ENCODE results near the gene FAR1.

Gene FAR1

GRCh38 chr11:13726456-13726855, 58.0 kb downstream of the FAR1 start:
- Histone ChIP-seq H3F3A (ENCODE audit: control insufficient read depth, insufficient read depth) (0 out of 2 replicates have a peak, but pooled peaks cover 3% of the 10 kb centered on the region), H3K79me2 (ENCODE audit: control insufficient read depth, low read length) (no peaks in the 10 kb centered on the region), H3K4me1 (ENCODE audit: control insufficient read depth, low read length) (no peaks in the 10 kb centered on the region), H4K20me1 (ENCODE audit: control insufficient read depth, insufficient read depth, low read depth, low read length) (no peaks in the 10 kb centered on the region), H3K4me3 (ENCODE audit: low read length) (no peak overlapping the region), H3K9me2 (replicated peaks; ENCODE audit: control insufficient read depth, low read length) (no peaks in the 10 kb centered on the region), H3K27ac (ENCODE audit: low read depth, low read length) (no peak overlapping the region), H3K4me2 (ENCODE audit: low read length) (no peak overlapping the region), H3K9me3 (ENCODE audit: control insufficient read depth, insufficient read depth, low read length) (no peaks in the 10 kb centered on the region), H3K36me3 (ENCODE audit: control insufficient read depth, low read length) (peaks cover 70% of the 10 kb centered on the region), H3K27me3 (ENCODE audit: control insufficient read depth, low read length) (no peaks in the 10 kb centered on the region)
- no peak for TF ChIP-seq CTCF (IDR thresholded peaks at IDR 0.05; ENCODE audit: low read depth, low read length, poor library complexity, severe bottlenecking)
- TF ChIP-seq EZH2phosphoT487 (IDR thresholded peaks at IDR 0.05; ENCODE audit: borderline replicate concordance, low read length): no peak

GRCh38 chr11:13728076-13728475, 59.6 kb downstream of the FAR1 start:
- no peak overlapping the region for H3K4me2 ChIP-seq (ENCODE audit: low read length)
- H3K4me1 ChIP-seq (ENCODE audit: control insufficient read depth, low read length): no peaks in the 10 kb centered on the region
- H4K20me1 ChIP-seq (ENCODE audit: control insufficient read depth, insufficient read depth, low read depth, low read length): no peaks in the 10 kb centered on the region
- no peak overlapping the region for H3K4me3 ChIP-seq (ENCODE audit: low read length)
- no peaks in the 10 kb centered on the region for H3K27me3 ChIP-seq (ENCODE audit: control insufficient read depth, low read length)
- no peak overlapping the region for H3K27ac ChIP-seq (ENCODE audit: low read depth, low read length)
- H3K36me3 ChIP-seq (ENCODE audit: control insufficient read depth, low read length): peaks cover 60% of the 10 kb centered on the region
- TF ChIP-seq CTCF (IDR thresholded peaks at IDR 0.05; ENCODE audit: low read depth, low read length, poor library complexity, severe bottlenecking): no peak
- no peak for TF ChIP-seq EZH2phosphoT487 (IDR thresholded peaks at IDR 0.05; ENCODE audit: borderline replicate concordance, low read length)
- H3K79me2 ChIP-seq (ENCODE audit: control insufficient read depth, low read length): no peaks in the 10 kb centered on the region
- no peaks in the 10 kb centered on the region for H3K9me3 ChIP-seq (ENCODE audit: control insufficient read depth, insufficient read depth, low read length)
- H3F3A ChIP-seq (ENCODE audit: control insufficient read depth, insufficient read depth): 0 out of 2 replicates have a peak, but pooled peaks cover 3% of the 10 kb centered on the region
- H3K9me2 ChIP-seq (replicated peaks; ENCODE audit: control insufficient read depth, low read length): no peaks in the 10 kb centered on the region

- Histone ChIP-seq H4K20me1 (ENCODE audit: control insufficient read depth, insufficient read depth, low read depth, low read length) (no peaks in the 10 kb centered on the region), H3K4me1 (ENCODE audit: control insufficient read depth, low read length) (no peaks in the 10 kb centered on the region), H3K4me3 (ENCODE audit: low read length) (no peak overlapping the region), H3K27me3 (ENCODE audit: control insufficient read depth, low read length) (no peaks in the 10 kb centered on the region; the same call in 1 of the 2 replicates), H3K36me3 (ENCODE audit: control insufficient read depth, low read length) (peaks cover 5% of the 10 kb centered on the region), H3F3A (ENCODE audit: control insufficient read depth, insufficient read depth) (no peaks in the 10 kb centered on the region), H3K79me2 (ENCODE audit: control insufficient read depth, low read length) (no peaks in the 10 kb centered on the region), H3K9me3 (ENCODE audit: control insufficient read depth, insufficient read depth, low read length) (no peaks in the 10 kb centered on the region), H3K9me2 (replicated peaks; ENCODE audit: control insufficient read depth, low read length) (no peaks in the 10 kb centered on the region), H3K27ac (ENCODE audit: low read depth, low read length) (no peak overlapping the region), H3K4me2 (ENCODE audit: low read length) (no peak overlapping the region)
- TF ChIP-seq CTCF (IDR thresholded peaks at IDR 0.05; ENCODE audit: low read depth, low read length, poor library complexity, severe bottlenecking) (no peak), EZH2phosphoT487 (IDR thresholded peaks at IDR 0.05; ENCODE audit: borderline replicate concordance, low read length) (no peak)
Observed at GRCh38 chr11:13734530-13734929, 66.1 kb downstream of the FAR1 start.
